IPS-20b (cell line): ENCODE data around the gene FAM219B.
A peak's percentile ranks its signal among the peaks of the same experiment; 100 is the strongest.
"Not testable (repeated sequence)": the region's sequence is repeated elsewhere in the genome, so short reads cannot be mapped to it uniquely, and the experiment has no call there.

Experiments used
- H3K27ac ChIP-seq: one replicate; pipeline ENCODE4 v1.5.1; 2013; ENCODE audit warnings: low read length
- H3K27me3 ChIP-seq: 2 replicates; pipeline ENCODE4 v1.6.1; 2013; ENCODE audit warnings: mild to moderate bottlenecking, low read length, inconsistent platforms; ENCODE audit not compliant: insufficient read depth
- H3K36me3 ChIP-seq: 2 replicates; pipeline ENCODE4 v1.6.1; 2013; ENCODE audit warnings: low read depth, mild to moderate bottlenecking, inconsistent platforms, low read length, moderate library complexity; ENCODE audit not compliant: insufficient read depth
- H3K4me1 ChIP-seq: 2 replicates; pipeline ENCODE4 v1.6.1; 2013; ENCODE audit warnings: mild to moderate bottlenecking, control low read depth, inconsistent platforms, low read length, moderate library complexity; ENCODE audit not compliant: insufficient read depth
- H3K4me3 ChIP-seq: 2 replicates; pipeline ENCODE4 v1.5.1; 2013; ENCODE audit warnings: mild to moderate bottlenecking, low read length, inconsistent platforms
- H3K9ac ChIP-seq: 2 replicates; pipeline ENCODE4 v1.6.1; 2013; ENCODE audit warnings: low read depth, mild to moderate bottlenecking, inconsistent platforms, low read length, moderate library complexity
- H3K9me3 ChIP-seq: 2 replicates; pipeline ENCODE4 v1.6.1; 2013; ENCODE audit warnings: mild to moderate bottlenecking, low read depth, low read length, inconsistent platforms; ENCODE audit not compliant: insufficient read depth

FAM219B gene, protein sequence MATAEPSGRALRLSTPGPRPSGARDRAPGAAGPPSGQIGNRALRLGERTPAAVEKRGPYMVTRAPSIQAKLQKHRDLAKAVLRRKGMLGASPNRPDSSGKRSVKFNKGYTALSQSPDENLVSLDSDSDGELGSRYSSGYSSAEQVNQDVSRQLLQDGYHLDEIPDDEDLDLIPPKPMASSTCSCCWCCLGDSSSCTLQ

DNA sequence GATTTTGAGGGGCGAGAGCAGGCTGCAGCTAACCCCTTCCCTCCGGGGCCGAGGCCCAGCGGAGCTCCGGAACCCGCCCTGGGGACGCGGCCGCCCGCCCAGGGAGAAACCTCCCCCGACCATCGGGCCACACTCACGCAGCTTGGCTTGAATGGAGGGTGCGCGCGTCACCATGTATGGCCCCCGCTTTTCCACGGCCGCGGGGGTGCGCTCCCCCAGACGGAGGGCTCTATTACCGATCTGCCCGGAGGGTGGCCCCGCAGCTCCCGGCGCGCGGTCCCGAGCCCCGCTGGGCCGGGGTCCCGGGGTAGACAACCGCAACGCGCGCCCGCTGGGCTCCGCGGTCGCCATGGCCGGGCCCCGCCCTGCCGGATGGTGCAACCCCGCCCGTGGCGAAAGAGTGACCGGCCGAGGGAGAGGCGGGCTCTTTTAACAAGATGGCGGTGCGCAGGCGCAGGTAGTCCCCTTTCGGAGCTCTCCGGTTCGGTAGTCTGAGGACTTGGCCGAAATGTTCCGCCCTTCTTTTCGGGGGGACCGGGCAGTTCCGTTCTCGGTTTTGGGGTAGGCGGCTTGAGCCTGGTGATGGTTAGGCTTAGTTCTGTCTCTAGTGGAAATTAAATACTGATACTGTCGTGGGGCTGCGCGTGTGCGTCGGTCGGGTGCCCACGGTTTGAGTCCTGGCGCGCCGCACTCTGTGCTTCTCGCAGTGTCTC is at the start of gene FAM219B:
TSS of gene FAM219B (minus strand) at position 402 of the 713 bp plus-strand sequence. CDS start at position 351, 51 bp downstream.
- no peaks in the 10 kb centered on the region for H3K4me1 ChIP-seq
- H3K27me3 ChIP-seq = no peaks in the 10 kb centered on the region
- no peaks in the 10 kb centered on the region; the same call in 1 of the 2 replicates for H3K9me3 ChIP-seq
- H3K4me3 ChIP-seq = peak within 1 kb of the TSS; percentile 97
- H3K9ac ChIP-seq = peak within 1 kb of the TSS; percentile 97
- peak within 1 kb of the TSS; percentile 75 for H3K27ac ChIP-seq
- peaks cover 33% of the 10 kb centered on the region for H3K36me3 ChIP-seq

DNA sequence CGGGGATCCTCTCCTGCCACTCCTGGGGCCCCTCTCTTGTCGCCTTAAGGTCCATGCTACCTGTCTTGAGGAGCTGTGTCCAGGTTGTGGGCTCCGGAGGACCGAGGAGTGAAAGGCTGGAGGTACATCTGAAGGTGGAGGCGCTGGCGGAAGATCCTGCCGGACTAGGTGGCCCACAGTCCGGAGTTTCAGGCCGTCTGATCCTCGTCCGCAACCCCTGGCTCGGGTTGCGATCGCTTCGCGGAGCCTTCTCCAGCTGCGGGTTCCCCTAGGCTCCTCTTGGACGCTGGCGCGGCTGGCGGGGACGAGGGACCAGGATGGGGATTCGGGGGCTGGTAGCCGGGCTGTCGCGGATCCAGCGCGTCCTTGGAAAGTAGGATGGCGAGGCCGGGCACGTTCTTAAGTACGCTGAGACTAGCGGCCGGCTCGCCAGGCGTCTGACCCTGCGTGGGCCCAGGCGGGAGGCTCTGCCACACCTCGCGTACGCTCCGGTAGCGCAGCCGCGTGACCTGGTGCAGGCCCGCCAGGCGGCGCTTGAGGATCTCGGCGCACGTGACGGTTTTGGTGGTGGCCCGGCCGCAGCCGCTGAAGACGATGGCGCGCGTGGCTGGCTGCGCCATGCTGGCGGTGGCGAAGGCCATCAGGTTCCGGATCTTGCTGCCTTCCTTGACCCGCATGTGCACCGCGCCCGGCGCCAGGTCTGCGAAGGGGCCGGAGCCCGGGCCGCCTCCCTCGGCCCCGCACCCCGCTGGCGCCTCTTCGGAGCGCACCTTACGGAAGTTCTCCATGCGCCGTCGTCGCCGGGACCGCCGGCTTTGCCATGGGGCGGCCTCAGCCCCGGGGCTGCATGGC is 49.4 kb upstream of the FAM219B start:
- Histone ChIP-seq H3K27me3 (peaks cover 60% of the 10 kb centered on the region), H3K9ac (peak overlapping the region; percentile 31), H3K36me3 (no peaks in the 10 kb centered on the region), H3K27ac (no peak overlapping the region), H3K9me3 (no peaks in the 10 kb centered on the region), H3K4me1 (no peaks in the 10 kb centered on the region; the same call in 1 of the 2 replicates), H3K4me3 (peak overlapping the region; percentile 71)

DNA sequence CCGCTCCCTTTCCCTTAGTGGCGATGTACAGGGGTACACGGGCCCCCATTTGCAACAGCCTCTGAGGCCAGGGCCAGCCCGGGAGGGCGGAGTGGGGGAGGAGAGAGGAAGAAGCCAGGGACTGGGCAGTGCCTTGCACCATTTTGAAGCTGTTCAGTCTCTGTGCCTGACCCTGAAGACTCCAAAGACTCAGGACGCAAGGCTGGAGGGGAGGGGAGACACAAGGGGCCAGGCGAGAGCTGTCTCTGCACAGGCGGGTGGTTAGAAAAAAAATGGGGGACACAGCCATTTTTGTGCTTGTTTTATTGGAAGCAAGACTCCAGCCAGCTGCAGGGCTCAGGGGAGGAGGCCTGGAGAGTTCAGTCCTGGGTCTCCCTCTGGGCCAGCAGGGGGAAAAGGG is 48.4 kb upstream of the FAM219B start:
- H3K4me3 ChIP-seq = peak overlapping the region; percentile 71
- no peaks in the 10 kb centered on the region for H3K9me3 ChIP-seq
- H3K9ac ChIP-seq = peak overlapping the region; percentile 31; the same call in 1 of the 2 replicates
- H3K27me3 ChIP-seq = peaks cover 53% of the 10 kb centered on the region
- H3K27ac ChIP-seq = no peak overlapping the region
- peaks cover 4% of the 10 kb centered on the region; the same call in 1 of the 2 replicates for H3K4me1 ChIP-seq
- no peaks in the 10 kb centered on the region for H3K36me3 ChIP-seq

DNA sequence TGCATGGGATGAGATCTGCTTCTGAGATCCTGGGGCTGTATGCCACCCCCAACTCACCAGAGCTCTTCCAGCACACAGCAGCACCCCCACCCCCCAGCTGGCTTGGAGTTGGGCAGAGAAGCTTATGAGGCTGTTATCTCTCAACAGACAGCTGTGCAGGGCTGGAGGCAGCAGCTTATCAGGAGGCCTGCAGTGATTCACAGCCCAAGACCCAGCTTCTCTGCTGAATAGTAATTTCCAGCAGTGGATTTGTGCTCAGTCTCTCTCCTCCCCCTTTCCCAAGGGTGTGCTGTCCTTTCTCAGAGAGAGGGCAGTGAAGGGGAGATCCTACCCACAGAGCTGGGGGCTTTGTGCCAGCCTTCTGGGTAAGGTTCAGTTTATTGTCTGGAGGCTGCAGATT is 47.9 kb upstream of the FAM219B start:
- Histone ChIP-seq H3K27me3 (peaks cover 48% of the 10 kb centered on the region), H3K9ac (0 out of 2 replicates have a peak overlapping the region, but pooled peaks have one; percentile 31), H3K36me3 (no peaks in the 10 kb centered on the region), H3K4me3 (peak overlapping the region; percentile 71), H3K4me1 (peaks cover 4% of the 10 kb centered on the region; the same call in 1 of the 2 replicates), H3K9me3 (no peaks in the 10 kb centered on the region), H3K27ac (no peak overlapping the region)

DNA sequence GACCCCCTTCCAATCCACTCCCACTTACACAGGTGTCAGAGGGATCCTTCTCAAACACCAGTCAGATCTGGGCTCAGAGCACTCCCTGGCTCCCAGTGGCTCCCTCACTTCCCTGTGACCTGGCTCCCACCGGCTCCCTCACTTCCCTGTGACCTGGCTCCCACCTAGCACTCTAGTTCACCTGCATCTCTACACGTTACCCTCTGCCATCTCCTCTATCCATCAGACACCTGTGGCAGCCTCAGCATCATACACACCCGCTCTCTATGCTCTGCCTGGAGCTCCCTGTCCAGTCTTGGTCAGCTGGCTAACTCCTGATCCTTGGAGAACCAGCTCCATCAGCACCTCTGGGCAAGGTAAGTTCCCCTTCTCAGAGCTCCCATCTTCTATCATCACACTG is 44.4 kb upstream of the FAM219B start:
- H3K4me1 ChIP-seq = peaks cover 4% of the 10 kb centered on the region; the same call in 1 of the 2 replicates

DNA sequence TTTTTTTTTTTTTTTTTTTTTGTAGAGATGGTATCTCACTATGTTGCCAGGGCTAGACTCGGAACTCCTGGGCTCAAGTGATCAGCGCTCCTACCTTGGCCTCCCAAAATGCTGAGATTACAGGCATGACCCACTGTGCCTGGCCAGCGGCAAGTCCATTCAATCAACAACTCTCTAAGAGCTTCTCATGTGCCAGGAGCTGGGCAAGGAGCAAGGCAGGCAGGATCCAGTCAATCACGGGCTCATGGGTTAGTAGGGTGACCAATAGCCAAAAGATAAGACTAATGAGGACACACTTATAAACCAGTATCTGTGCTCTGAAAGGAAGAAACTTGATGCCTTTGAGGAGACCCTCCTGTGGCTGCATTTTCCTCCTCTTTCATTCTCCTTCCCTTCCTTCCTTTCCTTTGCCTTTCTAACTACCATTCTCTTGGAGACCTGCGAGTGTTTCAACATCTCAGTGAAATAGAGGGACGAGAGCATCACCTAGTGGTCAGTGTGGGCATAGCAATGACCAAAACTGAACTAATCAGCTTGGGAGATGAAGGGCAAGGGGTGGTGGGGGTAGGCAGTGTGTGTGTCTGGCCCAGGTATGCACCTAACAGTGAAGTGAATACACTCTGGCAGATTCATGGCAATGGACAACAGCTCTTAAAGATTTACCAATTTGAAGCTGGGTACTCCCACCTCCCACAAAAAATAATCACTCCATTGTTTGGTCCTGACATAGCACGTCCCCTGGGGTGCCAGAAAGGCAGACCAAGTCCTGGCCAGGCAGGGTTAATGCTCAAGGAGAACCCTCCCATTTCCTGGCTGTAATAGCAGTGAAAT is 43.6 kb upstream of the FAM219B start:
- H3K9me3 ChIP-seq = no peaks in the 10 kb centered on the region
- peaks cover 4% of the 10 kb centered on the region; the same call in 1 of the 2 replicates for H3K4me1 ChIP-seq
- H3K27me3 ChIP-seq = peaks cover 9% of the 10 kb centered on the region
- no peak overlapping the region for H3K27ac ChIP-seq
- no peak overlapping the region for H3K4me3 ChIP-seq
- no peak overlapping the region for H3K9ac ChIP-seq
- no peaks in the 10 kb centered on the region for H3K36me3 ChIP-seq

More for the DNA sequence above, 44.4 kb upstream of the FAM219B start:
- Histone ChIP-seq H3K4me3 (no peak overlapping the region), H3K27me3 (peaks cover 16% of the 10 kb centered on the region), H3K9ac (no peak overlapping the region), H3K27ac (no peak overlapping the region), H3K9me3 (no peaks in the 10 kb centered on the region), H3K36me3 (no peaks in the 10 kb centered on the region)

DNA sequence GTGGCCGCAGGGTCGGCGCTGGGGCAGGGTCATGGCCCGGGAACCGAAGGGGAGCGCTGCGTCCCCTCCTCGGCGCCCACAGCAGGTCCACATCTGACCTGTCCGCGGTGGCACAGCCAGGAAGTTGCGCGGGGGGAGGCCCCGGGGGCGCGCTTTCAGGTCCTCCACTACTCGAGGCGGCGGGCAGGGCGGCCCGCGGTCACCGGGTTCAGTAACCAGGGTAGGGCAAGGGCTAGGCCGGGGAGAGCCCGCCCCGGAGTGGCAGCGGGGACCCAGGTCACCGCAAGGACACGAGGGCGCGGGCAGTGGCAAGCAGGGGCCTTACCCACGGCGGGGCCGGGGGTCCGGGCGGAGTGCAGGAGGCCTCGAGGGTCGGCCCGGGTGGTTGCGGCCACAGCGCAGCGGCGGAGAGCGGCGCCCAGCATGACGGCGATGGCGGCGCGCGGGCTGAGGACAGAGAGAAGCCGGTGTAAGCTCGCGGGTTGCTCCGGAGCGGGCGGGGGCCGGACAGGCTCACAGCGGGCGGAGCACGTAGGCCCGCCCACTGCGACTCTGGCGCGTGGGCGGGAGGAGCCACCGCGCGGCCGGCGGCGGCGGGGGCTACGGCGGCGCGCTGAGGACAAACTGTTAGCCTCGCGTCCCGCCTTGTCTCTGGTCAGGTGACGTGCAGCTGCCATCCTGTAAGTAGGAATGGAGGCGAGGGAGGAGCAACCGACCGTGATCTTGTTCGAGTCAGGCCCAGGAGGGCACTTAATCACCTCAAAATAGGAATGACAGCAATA is 31.1 kb upstream of the FAM219B start, which contains the start of gene COX5A:
TSS of gene COX5A (minus strand) at position 484 of the 782 bp plus-strand sequence. CDS start at position 425, 59 bp downstream.
- Histone ChIP-seq H3K4me3 (peak within 1 kb of the TSS; percentile 100), H3K9ac (peak within 1 kb of the TSS; percentile 98), H3K27ac (peak within 1 kb of the TSS; percentile 87), H3K36me3 (peaks cover 11% of the 10 kb centered on the region; the same call in 1 of the 2 replicates), H3K27me3 (no peaks in the 10 kb centered on the region), H3K9me3 (no peaks in the 10 kb centered on the region), H3K4me1 (peaks cover 4% of the 10 kb centered on the region; the same call in 1 of the 2 replicates)

DNA sequence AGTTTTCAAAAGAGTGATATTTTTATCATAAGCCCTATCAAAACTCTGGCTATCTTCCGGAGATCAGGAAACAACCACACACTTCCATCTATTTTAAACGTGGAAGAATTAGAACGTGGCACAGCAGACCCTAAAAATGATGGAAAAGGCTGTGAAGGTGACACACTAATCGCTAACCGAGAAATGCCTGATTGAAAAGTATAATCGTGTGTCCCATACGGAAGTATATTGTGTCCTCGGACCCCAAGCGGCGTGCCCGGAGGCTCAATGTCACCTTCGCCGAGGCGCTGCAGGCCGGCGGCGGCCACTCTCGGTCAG is 30.6 kb upstream of the FAM219B start:
- no peaks in the 10 kb centered on the region for H3K27me3 ChIP-seq
- peak overlapping the region; percentile 100 for H3K4me3 ChIP-seq
- H3K9ac ChIP-seq = peak overlapping the region; percentile 98
- H3K4me1 ChIP-seq = peaks cover 4% of the 10 kb centered on the region; the same call in 1 of the 2 replicates
- H3K27ac ChIP-seq = peak overlapping the region; percentile 87
- H3K9me3 ChIP-seq = no peaks in the 10 kb centered on the region
- H3K36me3 ChIP-seq = peaks cover 11% of the 10 kb centered on the region; the same call in 1 of the 2 replicates

DNA sequence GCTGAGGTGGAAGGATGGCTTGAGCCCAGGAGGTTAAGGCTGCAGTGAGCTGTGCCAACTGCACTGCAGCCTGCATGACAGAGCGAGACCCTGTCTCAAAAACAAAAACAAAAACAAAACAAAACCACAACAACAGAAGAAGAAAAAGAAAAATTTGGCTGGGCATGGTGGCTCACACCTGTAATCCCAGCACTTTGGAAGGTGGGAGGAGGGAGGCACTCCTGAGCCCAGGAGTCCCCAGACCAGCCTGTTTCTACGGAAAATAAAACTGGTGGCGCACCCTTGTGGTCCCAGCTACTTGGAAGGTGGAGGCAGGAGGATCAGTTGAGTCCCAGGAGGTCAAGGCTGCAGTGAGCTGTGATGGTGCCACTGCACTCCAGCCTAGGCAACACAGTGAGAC is 28.5 kb upstream of the FAM219B start:
- H3K36me3 ChIP-seq = peaks cover 28% of the 10 kb centered on the region
- H3K4me1 ChIP-seq, H3K27ac ChIP-seq, H3K9ac ChIP-seq, H3K27me3 ChIP-seq, H3K4me3 ChIP-seq, H3K9me3 ChIP-seq: not testable (repeated sequence)

DNA sequence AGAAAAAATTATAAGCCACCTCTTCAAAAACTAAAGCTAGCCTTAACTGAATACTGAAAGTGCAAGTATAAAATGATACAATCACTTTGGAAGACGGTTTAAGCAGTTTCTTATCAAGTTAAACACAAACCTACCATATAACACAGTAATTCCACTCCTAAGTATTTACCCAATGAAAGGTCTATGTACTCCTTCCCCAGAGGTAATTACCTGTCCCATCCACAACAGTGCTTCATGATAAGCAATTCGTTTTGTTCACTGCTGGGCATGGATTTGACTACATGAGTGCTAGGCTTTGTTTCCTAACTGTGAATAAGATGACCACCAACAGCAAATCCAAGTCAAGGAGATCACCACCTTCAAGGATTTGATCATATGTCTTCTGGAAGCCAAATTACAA is 26.9 kb upstream of the FAM219B start:
- Histone ChIP-seq H3K4me3 (no peak overlapping the region), H3K36me3 (peaks cover 41% of the 10 kb centered on the region), H3K27ac (no peak overlapping the region), H3K4me1 (peaks cover 4% of the 10 kb centered on the region; the same call in 1 of the 2 replicates), H3K27me3 (no peaks in the 10 kb centered on the region), H3K9me3 (no peaks in the 10 kb centered on the region), H3K9ac (no peak overlapping the region)
